Measurements from ENCODE around the gene CTNS.
"Not testable (repeated sequence)": the region's sequence is repeated elsewhere in the genome, so short reads cannot be mapped to it uniquely, and the experiment has no call there.

DNA sequence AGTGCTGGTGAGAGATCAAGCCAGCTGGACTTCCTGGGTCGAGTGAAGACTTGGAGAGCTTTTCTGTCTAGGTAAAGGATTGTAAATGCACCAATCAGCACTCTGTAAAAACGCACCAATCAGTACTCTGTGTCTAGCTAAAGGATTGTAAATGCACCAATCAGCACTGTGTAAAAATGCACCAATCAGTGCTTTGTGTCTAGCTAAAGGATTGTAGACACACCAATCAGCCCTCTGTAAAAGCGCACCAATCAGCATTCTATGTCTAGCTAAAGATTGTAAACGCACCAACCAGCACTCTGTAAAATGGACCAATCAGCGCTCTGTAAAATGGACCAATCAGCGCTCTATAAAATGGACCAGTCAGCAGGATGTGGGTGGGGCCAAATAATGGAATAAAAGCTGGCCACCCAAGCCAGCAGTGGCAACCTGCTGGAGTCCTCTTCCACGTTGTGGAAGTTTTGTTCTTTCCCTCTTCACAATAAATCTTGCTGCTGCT lies 65.5 kb downstream of the CTNS start:
- TF ChIP-seq, protein P1, sequence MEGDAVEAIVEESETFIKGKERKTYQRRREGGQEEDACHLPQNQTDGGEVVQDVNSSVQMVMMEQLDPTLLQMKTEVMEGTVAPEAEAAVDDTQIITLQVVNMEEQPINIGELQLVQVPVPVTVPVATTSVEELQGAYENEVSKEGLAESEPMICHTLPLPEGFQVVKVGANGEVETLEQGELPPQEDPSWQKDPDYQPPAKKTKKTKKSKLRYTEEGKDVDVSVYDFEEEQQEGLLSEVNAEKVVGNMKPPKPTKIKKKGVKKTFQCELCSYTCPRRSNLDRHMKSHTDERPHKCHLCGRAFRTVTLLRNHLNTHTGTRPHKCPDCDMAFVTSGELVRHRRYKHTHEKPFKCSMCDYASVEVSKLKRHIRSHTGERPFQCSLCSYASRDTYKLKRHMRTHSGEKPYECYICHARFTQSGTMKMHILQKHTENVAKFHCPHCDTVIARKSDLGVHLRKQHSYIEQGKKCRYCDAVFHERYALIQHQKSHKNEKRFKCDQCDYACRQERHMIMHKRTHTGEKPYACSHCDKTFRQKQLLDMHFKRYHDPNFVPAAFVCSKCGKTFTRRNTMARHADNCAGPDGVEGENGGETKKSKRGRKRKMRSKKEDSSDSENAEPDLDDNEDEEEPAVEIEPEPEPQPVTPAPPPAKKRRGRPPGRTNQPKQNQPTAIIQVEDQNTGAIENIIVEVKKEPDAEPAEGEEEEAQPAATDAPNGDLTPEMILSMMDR (IDR thresholded peaks at IDR 0.05) = not testable (repeated sequence)
- TF ChIP-seq POLR2AphosphoS5, TCF7L2 (IDR thresholded peaks at IDR 0.05; ENCODE audit: low read depth, low read length): not testable (repeated sequence)

Measured in Panc1 (cell line).